Subcutaneous abdominal adipose tissue (tissue), 5 donors: ENCODE measurements around the gene CTNND2.

ENCODE experiments used
- H3K27ac ChIP-seq: one replicate; pipeline ENCODE4 v1.7.0; 2013; ENCODE audit warnings: low read depth, mild to moderate bottlenecking, inconsistent platforms, low read length, moderate library complexity
- H3K27me3 ChIP-seq, 5 donors: one replicate each; pipeline ENCODE4 v1.7.0; 2013; ENCODE audit warnings: low read length in 5 of 5, inconsistent platforms in 1 of 5; ENCODE audit not compliant: control insufficient read depth in 5 of 5, insufficient read depth in 4 of 5
- H3K36me3 ChIP-seq, 5 donors: one replicate each; pipeline ENCODE4 v1.7.0; 2013; ENCODE audit warnings: low read length in 5 of 5; ENCODE audit not compliant: control insufficient read depth in 5 of 5, insufficient read depth in 5 of 5
- H3K4me1 ChIP-seq, 5 donors: one replicate each; pipeline ENCODE4 v1.7.0; 2013; ENCODE audit warnings: low read length in 5 of 5, mild to moderate bottlenecking in 3 of 5, moderate library complexity in 1 of 5; ENCODE audit not compliant: control insufficient read depth in 5 of 5, insufficient read depth in 5 of 5
- H3K4me3 ChIP-seq, 5 donors: one replicate each; pipeline ENCODE4 v1.7.0; 2013; ENCODE audit warnings: low read length in 5 of 5, low read depth in 1 of 5
- H3K9ac ChIP-seq, 5 donors: one replicate each; pipeline ENCODE4 v1.7.0; 2013; ENCODE audit warnings: low read length in 5 of 5, mild to moderate bottlenecking in 4 of 5, moderate library complexity in 3 of 5
- H3K9me3 ChIP-seq, 5 donors: one replicate each; pipeline ENCODE4 v1.7.0; 2013; ENCODE audit warnings: low read length in 5 of 5; ENCODE audit not compliant: control insufficient read depth in 5 of 5
- donor health status: healthy.
- donor health status: healthy.
- donor health status: healthy.
- donor health status: healthy.
- donor health status: healthy.

The CTNND2 gene

GRCh38 chr5:11046160-11046559 is 858.1 kb downstream of the CTNND2 start:
- Histone ChIP-seq H3K9me3 (peaks cover 0 to 3% (median 0%) of the 10 kb centered on the region in 5 donors), H3K4me1 (peaks cover 0 to 22% (median 15%) of the 10 kb centered on the region in 5 donors), H3K27me3 (no peaks in the 10 kb centered on the region), H3K9ac (no peak overlapping the region), H3K27ac (no peak overlapping the region), H3K4me3 (no peak overlapping the region), H3K36me3 (no peaks in the 10 kb centered on the region)

DNA sequence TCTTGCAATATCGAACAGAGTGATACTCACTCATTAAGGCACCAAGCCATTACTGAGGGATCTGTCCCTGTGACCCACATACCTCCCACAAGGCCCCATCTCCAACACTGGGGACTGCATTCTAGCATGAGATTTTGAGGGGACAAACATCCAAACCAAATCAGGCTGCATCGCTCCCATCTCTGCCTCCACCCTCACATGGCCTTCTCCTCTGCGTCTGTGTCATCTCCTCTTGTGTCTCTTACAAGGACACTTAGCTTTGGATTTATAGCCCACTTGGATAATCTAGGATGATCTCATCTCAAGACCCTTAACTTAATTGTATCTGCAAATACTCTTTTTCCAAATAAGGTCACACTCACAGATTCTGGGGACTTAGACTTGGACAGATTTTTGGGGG is 858.8 kb downstream of the CTNND2 start:
- Histone ChIP-seq H3K4me3 (no peak overlapping the region), H3K9ac (no peak overlapping the region), H3K9me3 (peaks cover 0 to 3% (median 0%) of the 10 kb centered on the region in 5 donors), H3K36me3 (no peaks in the 10 kb centered on the region), H3K27ac (no peak overlapping the region), H3K4me1 (peaks cover 0 to 17% (median 10%) of the 10 kb centered on the region in 5 donors), H3K27me3 (no peaks in the 10 kb centered on the region)

- no peak overlapping the region for H3K9ac ChIP-seq
- H3K4me3 ChIP-seq = no peak overlapping the region
- H3K9me3 ChIP-seq = peaks cover 0 to 3% (median 0%) of the 10 kb centered on the region in 5 donors
- no peaks in the 10 kb centered on the region for H3K36me3 ChIP-seq
- H3K4me1 ChIP-seq = peaks cover 0 to 9% (median 7%) of the 10 kb centered on the region in 5 donors
- H3K27ac ChIP-seq = no peak overlapping the region
- no peaks in the 10 kb centered on the region for H3K27me3 ChIP-seq
Measured at GRCh38 chr5:11044581-11044980, 859.7 kb downstream of the CTNND2 start.

DNA sequence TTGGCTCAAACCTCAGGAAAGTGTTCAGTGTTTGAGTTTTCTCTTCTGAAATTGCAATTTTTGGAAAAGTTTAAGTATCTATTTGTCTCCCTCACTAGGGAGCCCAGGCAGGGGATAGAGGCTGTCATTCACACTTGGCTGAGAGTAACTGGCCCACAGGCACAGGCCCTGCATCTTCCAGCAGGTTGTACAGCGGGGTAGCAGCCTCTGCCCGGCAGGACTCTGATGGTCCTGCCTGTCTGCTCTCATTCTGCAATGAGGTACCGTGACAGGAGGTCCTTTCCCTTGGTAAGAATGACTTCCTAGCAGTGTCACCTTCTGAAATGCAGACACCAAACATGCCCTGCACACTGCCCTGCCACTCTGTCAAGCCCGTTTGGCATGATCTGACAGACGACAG is 860.4 kb downstream of the CTNND2 start:
- Histone ChIP-seq H3K9me3 (peaks cover 0 to 3% (median 0%) of the 10 kb centered on the region in 5 donors), H3K27ac (no peak overlapping the region), H3K36me3 (no peaks in the 10 kb centered on the region), H3K27me3 (no peaks in the 10 kb centered on the region), H3K9ac (no peak overlapping the region), H3K4me1 (peaks cover 0 to 2% (median under 1%) of the 10 kb centered on the region in 5 donors), H3K4me3 (no peak overlapping the region)

GRCh38 chr5:11040345-11040744 is 863.9 kb downstream of the CTNND2 start:
- Histone ChIP-seq H3K27me3 (no peaks in the 10 kb centered on the region), H3K9me3 (no peaks in the 10 kb centered on the region), H3K27ac (no peak overlapping the region), H3K36me3 (no peaks in the 10 kb centered on the region), H3K9ac (no peak overlapping the region), H3K4me1 (no peaks in the 10 kb centered on the region), H3K4me3 (no peak overlapping the region)

- Histone ChIP-seq H3K4me1 (no peaks in the 10 kb centered on the region), H3K9ac (no peak overlapping the region), H3K27ac (no peak overlapping the region), H3K36me3 (no peaks in the 10 kb centered on the region), H3K4me3 (no peak overlapping the region), H3K9me3 (no peaks in the 10 kb centered on the region), H3K27me3 (no peaks in the 10 kb centered on the region)
Measured at GRCh38 chr5:11038772-11039171, 865.5 kb downstream of the CTNND2 start.

GRCh38 chr5:11037941-11038340 is 866.3 kb downstream of the CTNND2 start:
- Histone ChIP-seq H3K27me3 (no peaks in the 10 kb centered on the region), H3K27ac (no peak overlapping the region), H3K4me3 (no peak overlapping the region), H3K36me3 (no peaks in the 10 kb centered on the region), H3K9me3 (no peaks in the 10 kb centered on the region), H3K4me1 (no peaks in the 10 kb centered on the region), H3K9ac (no peak overlapping the region)

DNA sequence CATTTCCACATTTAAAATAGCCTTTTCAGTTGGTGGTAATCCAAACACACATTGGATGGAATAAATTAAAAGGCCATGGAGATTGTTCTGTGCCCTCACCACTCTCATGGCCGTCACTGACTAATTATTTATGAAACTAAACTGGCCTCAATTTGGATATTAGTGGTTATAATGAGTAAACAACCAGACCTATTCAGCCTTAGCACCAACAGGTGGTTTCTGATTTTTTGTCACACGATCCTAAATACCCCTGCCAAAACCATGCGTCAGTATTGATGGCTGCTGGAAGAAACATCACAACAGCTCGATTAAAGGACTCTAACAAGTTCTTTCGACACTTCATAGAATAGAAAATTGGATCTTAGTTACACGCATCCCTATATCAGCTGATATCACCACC is 867.2 kb downstream of the CTNND2 start:
- Histone ChIP-seq H3K4me1 (no peaks in the 10 kb centered on the region), H3K36me3 (no peaks in the 10 kb centered on the region), H3K9me3 (no peaks in the 10 kb centered on the region), H3K27ac (no peak overlapping the region), H3K4me3 (no peak overlapping the region), H3K9ac (no peak overlapping the region), H3K27me3 (no peaks in the 10 kb centered on the region)

DNA sequence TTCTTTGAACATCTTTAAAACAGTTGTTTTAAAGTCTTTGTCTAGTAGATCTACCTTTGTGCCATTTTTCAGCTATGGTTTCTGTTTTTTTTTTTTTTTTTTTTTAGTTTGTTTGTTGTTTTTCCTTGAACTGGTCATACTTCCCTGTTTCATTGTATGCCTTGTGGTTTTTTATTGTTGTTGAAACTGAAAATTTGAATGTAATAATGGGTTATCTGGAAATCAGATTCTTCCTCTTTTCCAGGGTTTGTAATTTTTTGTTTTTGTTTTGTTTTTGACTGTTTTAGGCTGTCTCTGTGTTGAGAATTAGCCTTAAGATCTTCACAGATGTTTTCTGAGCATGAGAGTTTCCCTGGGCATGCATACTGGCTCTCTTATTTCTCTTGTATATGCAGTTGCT is 873.6 kb downstream of the CTNND2 start:
- H3K27ac ChIP-seq = no peak overlapping the region
- H3K27me3 ChIP-seq = no peaks in the 10 kb centered on the region
- no peak overlapping the region for H3K4me3 ChIP-seq
- H3K36me3 ChIP-seq = no peaks in the 10 kb centered on the region
- H3K4me1 ChIP-seq = no peaks in the 10 kb centered on the region
- H3K9me3 ChIP-seq = peaks cover 4 to 11% (median 6%) of the 10 kb centered on the region in 5 donors
- H3K9ac ChIP-seq = no peak overlapping the region

DNA sequence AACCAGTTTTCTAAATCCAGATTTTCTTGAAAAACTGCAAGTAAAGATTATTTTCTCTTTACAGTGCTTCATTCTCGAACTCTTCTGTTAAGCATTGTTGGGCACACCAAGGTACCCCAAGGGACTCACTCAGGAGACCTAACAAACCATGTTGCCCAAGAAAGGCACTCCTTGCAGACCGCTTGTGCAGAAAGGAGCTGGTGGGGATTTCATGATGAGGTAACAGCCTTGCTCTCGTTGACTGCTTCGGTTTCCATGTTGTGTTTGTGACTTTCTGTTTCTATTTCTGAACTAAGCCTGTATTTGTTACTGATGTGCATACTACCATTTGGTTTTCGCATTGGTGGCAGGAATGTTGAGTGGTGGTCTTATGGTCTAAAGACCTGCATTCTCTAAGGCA is 876.6 kb downstream of the CTNND2 start:
- H3K36me3 ChIP-seq = no peaks in the 10 kb centered on the region
- H3K4me3 ChIP-seq = no peak overlapping the region
- H3K27me3 ChIP-seq = no peaks in the 10 kb centered on the region
- no peaks in the 10 kb centered on the region for H3K4me1 ChIP-seq
- no peak overlapping the region for H3K9ac ChIP-seq
- H3K9me3 ChIP-seq = peaks cover 4 to 11% (median 6%) of the 10 kb centered on the region in 5 donors
- H3K27ac ChIP-seq = no peak overlapping the region

DNA sequence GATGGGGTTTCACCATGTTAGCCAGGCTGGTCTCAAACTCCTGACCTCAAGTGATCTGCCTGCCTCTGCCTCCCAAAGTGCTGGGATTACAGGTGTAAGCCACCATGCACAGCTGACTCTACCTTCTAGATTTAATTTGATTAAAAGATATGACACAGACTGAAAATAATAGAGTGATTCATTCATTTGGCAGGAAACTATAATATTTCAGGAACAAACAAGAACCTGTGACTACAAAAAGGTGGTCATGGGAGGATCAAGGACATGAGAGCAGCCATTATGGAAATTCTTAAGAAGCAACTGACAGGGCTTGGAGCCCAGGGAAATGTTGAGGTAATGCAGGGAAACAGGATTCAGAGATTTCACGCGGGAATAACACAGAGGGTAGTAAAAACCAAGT is 877.7 kb downstream of the CTNND2 start:
- Histone ChIP-seq H3K36me3 (no peaks in the 10 kb centered on the region), H3K4me1 (no peaks in the 10 kb centered on the region), H3K4me3 (no peak overlapping the region), H3K27me3 (no peaks in the 10 kb centered on the region), H3K9ac (no peak overlapping the region), H3K27ac (no peak overlapping the region), H3K9me3 (peaks cover 4 to 11% (median 6%) of the 10 kb centered on the region in 5 donors)
